Measurements from ENCODE around the gene SAMSN1. TPM values are rescaled to one million over a fixed set of nuclear protein-coding genes. Genes with fewer than 3 reads are reported as not detected.

SAMSN1 gene
- total and polyA plus RNA-seq, 7 donors, result 4.4 to 16.4 (median 7.5) TPM

DNA sequence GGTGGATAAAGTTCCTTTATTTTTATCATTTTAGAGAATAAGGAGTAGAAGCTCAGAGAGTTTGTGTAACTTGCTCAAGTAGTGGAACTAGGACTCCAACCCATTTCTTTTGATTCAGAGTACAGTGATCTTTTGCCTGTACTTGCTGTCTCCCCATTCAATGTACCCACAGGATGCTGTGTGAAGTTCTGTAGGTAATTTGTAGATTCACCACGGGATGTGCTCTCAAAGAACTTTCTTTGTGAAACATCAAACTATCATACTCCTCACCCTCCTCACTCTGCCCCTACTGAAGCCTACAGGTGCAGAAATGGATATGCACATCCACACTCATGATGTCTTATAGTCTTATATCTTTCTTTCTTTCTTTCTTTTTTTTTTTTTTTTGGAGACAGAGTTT is 97.3 kb downstream of the SAMSN1 start:
- H3K4me1 ChIP-seq, result no peaks in the 10 kb centered on the region
- TF ChIP-seq EP300 (IDR thresholded peaks at IDR 0.05) (no peak), POLR2A (IDR thresholded peaks at IDR 0.05) (no peak), POLR2AphosphoS5 (IDR thresholded peaks at IDR 0.05) (no peak)
- TF ChIP-seq, protein P1, sequence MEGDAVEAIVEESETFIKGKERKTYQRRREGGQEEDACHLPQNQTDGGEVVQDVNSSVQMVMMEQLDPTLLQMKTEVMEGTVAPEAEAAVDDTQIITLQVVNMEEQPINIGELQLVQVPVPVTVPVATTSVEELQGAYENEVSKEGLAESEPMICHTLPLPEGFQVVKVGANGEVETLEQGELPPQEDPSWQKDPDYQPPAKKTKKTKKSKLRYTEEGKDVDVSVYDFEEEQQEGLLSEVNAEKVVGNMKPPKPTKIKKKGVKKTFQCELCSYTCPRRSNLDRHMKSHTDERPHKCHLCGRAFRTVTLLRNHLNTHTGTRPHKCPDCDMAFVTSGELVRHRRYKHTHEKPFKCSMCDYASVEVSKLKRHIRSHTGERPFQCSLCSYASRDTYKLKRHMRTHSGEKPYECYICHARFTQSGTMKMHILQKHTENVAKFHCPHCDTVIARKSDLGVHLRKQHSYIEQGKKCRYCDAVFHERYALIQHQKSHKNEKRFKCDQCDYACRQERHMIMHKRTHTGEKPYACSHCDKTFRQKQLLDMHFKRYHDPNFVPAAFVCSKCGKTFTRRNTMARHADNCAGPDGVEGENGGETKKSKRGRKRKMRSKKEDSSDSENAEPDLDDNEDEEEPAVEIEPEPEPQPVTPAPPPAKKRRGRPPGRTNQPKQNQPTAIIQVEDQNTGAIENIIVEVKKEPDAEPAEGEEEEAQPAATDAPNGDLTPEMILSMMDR (IDR thresholded peaks at IDR 0.05), result no peak
- DNase-seq, result no peak
- no peaks in the 10 kb centered on the region for H3K9me3 ChIP-seq
- intact Hi-C loops (cut with DNase I), result no loop called here
- H3K27ac ChIP-seq, result no peak overlapping the region
- H3K27me3 ChIP-seq, result no peaks in the 10 kb centered on the region
- no peak overlapping the region for H3K4me3 ChIP-seq
- WGBS, 2 donors, result 66 to 87% methylated on average over 1 of the region's 1 CpG
- no peaks in the 10 kb centered on the region for H3K36me3 ChIP-seq

DNA sequence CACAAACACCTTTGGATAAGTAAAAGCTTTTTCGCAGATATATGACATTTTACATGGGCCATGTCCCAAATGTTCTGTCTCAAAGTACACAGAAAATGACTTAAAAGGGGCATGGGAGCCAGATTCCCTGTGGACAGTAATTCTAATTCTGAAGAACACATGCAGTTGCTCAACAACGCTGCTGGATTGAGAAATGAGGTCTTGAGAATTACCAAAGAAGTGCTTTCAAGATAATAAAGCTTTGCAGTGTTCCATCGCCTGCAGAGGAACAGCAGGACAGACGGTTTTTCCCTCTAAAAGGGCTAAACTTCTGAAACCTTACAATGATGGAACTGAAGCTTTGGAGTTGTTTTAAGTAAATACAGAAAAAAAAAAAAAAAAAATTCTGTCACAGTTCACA is 107.9 kb downstream of the SAMSN1 start:
- 83 to 84% methylated on average over 4 of the region's 4 CpGs for WGBS, 2 donors
- Histone ChIP-seq H3K36me3 (no peaks in the 10 kb centered on the region), H3K27ac (no peak overlapping the region), H3K9me3 (no peaks in the 10 kb centered on the region), H3K27me3 (no peaks in the 10 kb centered on the region), H3K4me1 (no peaks in the 10 kb centered on the region), H3K4me3 (no peak overlapping the region)
- TF ChIP-seq, protein P1 (IDR thresholded peaks at IDR 0.05), result no peak
- TF ChIP-seq POLR2A (IDR thresholded peaks at IDR 0.05) (no peak), EP300 (IDR thresholded peaks at IDR 0.05) (no peak), POLR2AphosphoS5 (IDR thresholded peaks at IDR 0.05) (no peak)
- intact Hi-C loops (cut with DNase I), result no loop called here
- no peak for DNase-seq

DNA sequence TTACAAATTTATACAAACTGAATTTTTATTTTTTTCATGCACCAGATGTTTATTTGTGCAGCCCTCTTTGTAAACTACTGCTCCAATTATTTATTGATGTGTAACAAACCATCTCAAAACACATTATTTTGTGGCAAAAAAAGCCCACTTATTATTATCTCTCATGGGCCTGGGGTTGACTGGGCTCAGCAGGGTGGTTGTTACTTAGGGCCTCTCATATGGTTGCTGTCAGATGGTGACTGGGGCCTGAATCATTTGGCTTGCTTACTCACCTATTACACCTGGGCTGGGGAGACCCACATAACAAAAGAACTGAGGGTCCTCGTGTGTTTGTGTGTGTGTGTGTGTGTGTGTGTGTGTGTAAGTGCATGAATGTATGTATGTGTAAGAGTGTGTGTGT is 110.7 kb downstream of the SAMSN1 start:
- no peak for DNase-seq
- Histone ChIP-seq H3K4me3 (no peak overlapping the region), H3K27ac (no peak overlapping the region), H3K9me3 (no peaks in the 10 kb centered on the region), H3K36me3 (no peaks in the 10 kb centered on the region), H3K4me1 (no peaks in the 10 kb centered on the region), H3K27me3 (no peaks in the 10 kb centered on the region)
- intact Hi-C loops (cut with DNase I), result no loop called here
- WGBS, 2 donors, result 82 to 86% methylated on average over 1 of the region's 1 CpG
- no peak for TF ChIP-seq POLR2A (IDR thresholded peaks at IDR 0.05)
- no peak for TF ChIP-seq POLR2AphosphoS5 (IDR thresholded peaks at IDR 0.05)
- TF ChIP-seq EP300 (IDR thresholded peaks at IDR 0.05), result no peak
- TF ChIP-seq, protein P1 (IDR thresholded peaks at IDR 0.05), result no peak

Other genes starting within 250 kb of the SAMSN1 start
- 10 to 100 TPM; 15.2 to 23.2 (median 15.8) TPM for gene HSPA13, start 163.2 kb downstream of the SAMSN1 start, total RNA-seq
- 1 to 10 TPM; 1.8 to 7.8 (median 5.1) TPM for gene HSPA13, start 163.2 kb downstream of the SAMSN1 start, polyA plus RNA-seq